Epithelial cell of prostate (primary cell): ENCODE data around the gene TSACC.
"Not testable (repeated sequence)": the region's sequence is repeated elsewhere in the genome, so short reads cannot be mapped to it uniquely, and the experiment has no call there.

Experiments
- DNase-seq: peaks from one replicate; pipeline ENCODE4 v3.0.0-alpha.2; 2011; ENCODE audit warnings: low read depth, low spot score
- H3K27ac ChIP-seq: fragments of 450-650 bp; 2 replicates; pipeline ENCODE4 v1.5.1; 2017; ENCODE audit warnings: mild to moderate bottlenecking

TSACC gene

DNA sequence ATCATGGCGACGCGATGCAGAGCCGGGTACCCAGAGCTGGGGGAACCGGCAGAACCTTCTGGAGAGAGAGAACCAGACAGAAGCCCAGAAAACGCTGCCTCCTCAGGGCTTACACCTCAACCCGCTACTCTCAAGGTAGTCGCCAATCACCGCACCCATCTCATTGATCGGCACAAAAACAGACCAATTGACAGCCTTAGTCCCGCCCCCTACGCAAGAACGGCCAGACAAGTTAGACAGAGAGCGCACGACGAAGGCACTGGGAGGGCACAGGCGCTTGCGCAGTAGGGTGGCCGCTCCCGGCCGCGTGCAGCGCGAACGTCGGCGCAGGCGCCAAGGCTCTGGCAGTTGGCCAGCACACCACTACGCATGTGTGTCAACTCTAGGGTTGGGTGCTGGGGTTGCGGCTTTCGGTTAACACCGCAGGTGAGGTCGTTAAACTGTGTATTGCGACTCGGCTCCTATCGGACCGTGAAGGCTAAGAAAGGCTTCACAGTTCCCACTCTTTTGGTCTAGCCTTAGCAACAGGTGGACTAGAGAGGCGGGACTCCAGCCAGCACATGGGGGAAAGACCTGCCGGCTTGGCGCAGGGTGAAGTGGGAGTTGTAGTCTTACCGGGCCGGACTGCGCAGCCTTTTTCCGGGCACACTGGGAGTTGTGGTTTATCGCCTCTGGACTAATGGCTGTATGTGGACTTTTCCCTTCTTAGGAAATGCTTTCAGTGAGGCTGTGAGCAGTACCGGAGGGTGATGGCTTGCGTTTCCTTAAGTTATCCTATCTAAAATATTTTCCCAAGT is at the start of gene TSACC, which contains the start of gene CCT3:
TSACC (plus strand) TSS at position 347 of the 797 bp plus-strand sequence. CDS start 1,232 bp downstream, outside the sequence.
CCT3 (minus strand) TSS at position 113 of the 797 bp plus-strand sequence; CDS start at position 5, 108 bp downstream.
- peak; percentile 99 for DNase-seq
- peak within 1 kb of the TSS; percentile 76 for H3K27ac ChIP-seq

DNA sequence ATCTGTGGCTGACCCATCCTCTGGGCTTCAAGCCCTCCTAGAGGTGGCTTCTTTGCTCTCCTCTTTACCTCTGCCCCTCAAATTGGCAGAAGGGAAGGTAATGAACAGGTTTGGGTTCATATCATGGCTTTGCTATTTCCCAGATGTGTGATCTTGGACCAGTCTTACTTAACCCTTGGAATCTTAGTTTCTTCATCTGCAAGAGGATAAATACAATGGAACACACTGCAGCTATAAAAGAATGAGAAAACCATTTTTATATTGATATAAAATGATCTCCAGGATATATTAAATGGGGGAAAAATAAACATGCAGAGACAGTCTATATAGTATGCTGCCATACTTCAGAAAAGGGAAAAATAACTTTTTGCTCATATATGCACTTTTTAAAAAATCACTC is 48.5 kb upstream of the TSACC start:
- DNase-seq: no peak
- no peak overlapping the region for H3K27ac ChIP-seq

DNA sequence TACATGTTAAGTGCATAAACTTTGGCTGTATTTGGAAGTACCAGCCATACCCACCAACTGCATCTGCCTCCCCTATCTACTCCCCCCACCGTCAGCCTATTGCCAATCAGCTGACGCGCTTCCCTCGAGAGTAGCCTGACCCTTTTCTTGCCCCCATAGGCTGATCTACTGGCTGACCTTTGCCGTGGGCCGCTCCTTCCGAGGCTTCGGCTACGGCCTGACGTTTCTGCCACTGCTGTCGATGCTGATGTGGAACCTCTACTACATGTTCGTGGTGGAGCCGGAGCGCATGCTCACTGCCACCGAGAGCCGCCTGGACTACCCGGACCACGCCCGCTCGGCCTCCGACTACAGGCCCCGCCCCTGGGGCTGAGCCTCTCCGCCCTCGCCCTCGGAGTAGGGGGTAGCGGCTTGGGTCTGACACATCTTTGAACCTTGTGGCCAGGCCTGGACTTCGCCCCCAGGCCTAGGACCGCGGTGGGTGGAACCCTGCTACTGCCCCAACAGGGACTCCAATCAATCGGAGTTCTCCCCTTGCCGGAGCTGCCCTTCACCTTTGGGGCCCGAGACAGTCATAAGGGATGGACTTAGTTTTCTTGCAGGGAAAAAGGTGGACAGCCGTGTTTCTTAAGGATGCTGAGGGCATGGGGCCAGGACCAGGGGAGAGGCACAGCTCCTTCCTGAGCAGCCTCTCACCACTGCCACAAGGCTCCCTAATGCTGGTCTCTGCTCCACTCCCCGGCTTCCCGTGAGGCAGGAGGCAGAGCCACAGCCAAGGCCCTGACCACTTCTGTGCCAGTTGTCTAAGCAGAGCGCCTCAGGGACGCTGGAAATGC is 46.9 kb upstream of the TSACC start:
- H3K27ac ChIP-seq: peak overlapping the region; percentile 27
- DNase-seq: no peak

- no peak for DNase-seq
- no peak overlapping the region for H3K27ac ChIP-seq
These were observed 45.3 kb upstream of the TSACC start for GRCh38 chr1:156293098-156293434.

DNA sequence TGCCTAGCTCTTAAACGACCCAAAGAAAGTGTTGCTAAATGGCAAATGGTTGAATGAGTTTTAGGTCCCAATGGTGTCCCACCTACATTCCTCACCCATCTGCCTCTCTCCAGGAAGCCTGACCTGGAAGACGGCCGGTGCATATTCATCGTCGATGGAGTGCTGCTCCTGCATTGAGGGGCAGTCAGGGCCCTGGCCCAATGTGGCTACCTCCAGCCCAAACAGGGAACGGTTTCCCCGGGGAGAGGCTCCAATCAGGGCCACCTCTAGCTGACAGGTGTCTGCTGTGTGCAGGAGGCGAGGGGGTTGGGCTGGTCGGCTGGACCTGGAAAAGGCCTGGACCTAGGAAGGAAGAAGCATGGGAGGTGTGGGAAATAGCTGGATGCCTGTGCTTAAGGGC is 44.4 kb upstream of the TSACC start:
- H3K27ac ChIP-seq: no peak overlapping the region
- no peak for DNase-seq

- no peak for DNase-seq
- H3K27ac ChIP-seq: no peak within 1 kb of the TSS
These were observed 42.9 kb upstream of the TSACC start, which contains the start of gene GLMP for GRCh38 chr1:156295391-156295947. GLMP (minus strand) TSS chr1:156295679; CDS start chr1:156295645, 34 bp downstream.

GRCh38 chr1:156298852-156299357 is 39.4 kb upstream of the TSACC start, which contains the start of gene VHLL:
VHLL (minus strand) TSS chr1:156299307; CDS start chr1:156299189, 118 bp downstream.
- DNase-seq: no peak
- no peak within 1 kb of the TSS for H3K27ac ChIP-seq

- DNase-seq: no peak
- H3K27ac ChIP-seq: no peak overlapping the region
These were observed 35.1 kb upstream of the TSACC start for GRCh38 chr1:156303241-156303640.

- H3K27ac ChIP-seq: no peak overlapping the region
These were observed 33.1 kb upstream of the TSACC start for GRCh38 chr1:156305215-156305614.

DNA sequence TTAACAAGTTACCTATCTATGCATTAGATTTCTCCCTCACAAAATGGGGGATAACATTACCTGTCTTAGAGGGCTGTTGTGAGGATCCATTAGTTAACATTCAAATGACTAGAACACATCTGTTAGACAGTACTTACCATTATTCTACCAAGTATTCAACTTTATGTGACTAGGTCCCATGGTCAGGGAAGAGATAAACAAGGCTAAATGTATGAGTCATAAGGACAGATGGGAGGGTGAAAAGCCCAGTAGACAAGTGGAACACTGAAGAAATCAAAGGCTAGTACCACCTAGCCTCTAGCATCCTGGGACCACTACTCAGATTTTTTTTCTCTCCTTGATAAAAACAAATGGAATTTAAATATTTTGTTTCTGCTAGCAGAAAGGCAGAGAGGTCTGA is 30.2 kb upstream of the TSACC start:
- H3K27ac ChIP-seq: no peak overlapping the region
- no peak for DNase-seq

More at GRCh38 chr1:156305215-156305614, 33.1 kb upstream of the TSACC start:
- no peak for DNase-seq

DNA sequence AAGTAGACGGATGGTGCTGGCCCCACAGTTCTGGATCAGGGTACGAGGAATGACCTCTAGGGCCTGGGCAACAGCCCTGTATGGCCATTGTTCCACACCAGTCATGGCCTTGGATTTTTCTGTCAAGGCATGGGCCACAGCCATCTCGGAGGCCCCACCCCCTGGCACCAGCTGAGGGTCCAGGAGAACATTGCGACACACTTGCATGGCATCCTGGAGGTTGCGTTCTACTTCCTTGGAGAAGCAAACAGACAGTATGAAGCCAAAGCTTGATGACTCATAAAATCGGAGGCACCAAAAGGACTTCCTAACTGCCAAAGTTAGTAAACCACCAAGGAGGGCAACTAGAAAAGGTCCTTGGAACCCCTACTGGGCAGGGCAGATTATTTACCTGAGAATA is 27.4 kb upstream of the TSACC start:
- no peak overlapping the region for H3K27ac ChIP-seq
- no peak for DNase-seq

GRCh38 chr1:156316909-156317308 is 21.4 kb upstream of the TSACC start:
- no peak for DNase-seq
- H3K27ac ChIP-seq: no peak overlapping the region

DNA sequence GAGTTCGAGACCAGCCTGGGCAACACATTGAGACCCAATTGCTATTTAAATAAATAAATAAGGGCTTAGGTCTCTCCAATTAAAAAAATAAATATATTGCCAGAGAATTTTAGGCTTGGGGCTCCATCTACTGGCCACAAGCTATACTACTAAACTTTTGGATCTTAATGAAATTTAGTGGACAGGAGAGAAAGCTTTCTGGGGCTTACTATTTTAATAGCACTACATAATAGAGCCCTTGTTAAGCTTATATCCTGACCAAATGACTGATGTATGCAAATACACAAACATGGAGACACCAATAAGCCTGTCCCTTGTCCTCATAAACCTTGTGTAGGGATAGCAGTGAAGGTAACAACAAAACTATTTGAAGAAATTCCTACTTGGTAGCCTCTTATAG is 18.7 kb upstream of the TSACC start:
- no peak for DNase-seq

GRCh38 chr1:156320560-156320959 is 17.8 kb upstream of the TSACC start:
- H3K27ac ChIP-seq: no peak overlapping the region
- no peak for DNase-seq

More for the DNA sequence above, 18.7 kb upstream of the TSACC start:
- H3K27ac ChIP-seq: no peak overlapping the region

DNA sequence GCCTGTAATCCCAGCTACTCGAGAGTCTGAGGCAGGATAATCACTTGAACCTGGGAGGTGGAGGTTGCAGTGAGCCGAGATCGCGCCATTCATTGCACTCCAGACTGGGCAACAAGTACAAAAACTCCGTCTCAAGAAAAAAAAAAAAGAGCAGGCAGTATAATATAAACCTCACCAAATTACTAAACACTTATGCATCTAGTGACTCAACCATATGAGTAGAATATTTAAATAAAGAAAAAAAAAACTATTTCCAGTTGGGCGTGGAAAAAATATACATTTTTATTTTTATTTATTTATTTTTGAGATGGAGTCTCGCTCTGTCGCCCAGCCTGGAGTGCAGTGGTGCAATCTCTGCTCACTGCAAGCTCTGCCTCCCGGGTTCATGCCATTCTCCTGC is 15.1 kb upstream of the TSACC start:
- not testable (repeated sequence) for DNase-seq
- peak overlapping the region; percentile 17 for H3K27ac ChIP-seq

- no peak for DNase-seq
- no peak overlapping the region for H3K27ac ChIP-seq
These were observed 2.1 kb upstream of the TSACC start for GRCh38 chr1:156336242-156336641.

DNA sequence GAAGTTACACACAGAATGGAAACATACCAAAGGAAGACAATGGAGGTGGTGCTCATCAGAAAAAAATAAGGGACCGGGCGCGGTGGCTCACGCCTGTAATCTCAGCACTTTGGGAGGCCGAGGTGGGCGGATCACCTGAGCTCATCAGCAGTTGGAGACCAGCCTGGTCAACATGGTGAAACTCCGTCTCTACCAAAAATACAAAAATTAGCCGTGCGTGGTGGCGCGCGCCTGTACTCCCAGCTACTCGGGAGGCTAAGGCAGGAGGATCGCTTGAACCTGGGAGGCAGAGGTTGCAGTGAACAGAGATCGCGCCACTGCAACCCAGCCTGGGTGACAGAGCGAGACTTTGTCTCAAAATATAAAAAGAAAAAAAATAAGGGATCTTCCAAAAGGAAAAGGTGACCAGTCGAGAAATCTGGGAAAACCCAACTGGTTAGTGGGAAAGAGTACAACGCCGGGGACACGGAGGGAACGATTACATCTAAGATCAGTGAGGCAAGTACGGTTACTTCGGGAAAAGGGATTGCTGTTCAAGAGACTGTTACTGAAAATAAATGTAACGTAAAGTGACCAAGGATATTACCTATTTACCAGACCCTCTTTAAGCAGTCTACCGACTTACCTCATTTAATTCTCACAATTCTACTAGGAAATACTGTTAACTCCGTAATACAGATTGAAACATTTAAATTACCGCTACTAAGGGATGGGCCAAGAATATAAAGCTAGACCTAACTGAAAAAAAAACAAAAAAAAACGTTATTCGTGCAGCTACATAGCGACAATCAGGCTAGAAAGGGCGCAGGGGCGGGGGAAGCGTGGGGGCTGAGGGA is 1.1 kb upstream of the TSACC start:
- peak overlapping the region; percentile 76 for H3K27ac ChIP-seq
- DNase-seq: no peak

DNA sequence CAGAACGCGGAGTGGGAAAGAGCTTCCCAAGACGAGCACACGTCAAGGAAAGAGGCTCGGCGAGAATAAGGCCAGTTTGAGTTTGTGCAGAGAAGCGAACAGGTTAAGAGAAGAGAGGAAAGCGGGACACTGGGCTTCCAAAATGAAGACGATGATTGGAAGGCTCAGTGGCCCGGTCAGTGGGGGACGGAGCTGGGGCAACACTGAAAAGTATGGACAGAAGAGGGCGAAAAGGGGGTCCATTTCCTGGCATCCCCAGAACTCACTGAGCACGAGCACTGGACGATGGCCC is 492 bp upstream of the TSACC start:
- DNase-seq: no peak
- H3K27ac ChIP-seq: peak overlapping the region; percentile 76

GRCh38 chr1:156342166-156342955 is 4.0 kb downstream of the TSACC start:
- no peak for DNase-seq
- no peak overlapping the region for H3K27ac ChIP-seq
